Activated naive CD4-positive, alpha-beta T cell (primary cell): ENCODE measurements around the gene SSUH2.
"Not testable (repeated sequence)": the region's sequence is repeated elsewhere in the genome, so short reads cannot be mapped to it uniquely, and the experiment has no call there.

Experiments used
- DNase-seq, 4 experiments: peaks; one replicate each; lab custom pipeline; 2025; lab: John Stamatoyannopoulos, UW

SSUH2 gene

DNA sequence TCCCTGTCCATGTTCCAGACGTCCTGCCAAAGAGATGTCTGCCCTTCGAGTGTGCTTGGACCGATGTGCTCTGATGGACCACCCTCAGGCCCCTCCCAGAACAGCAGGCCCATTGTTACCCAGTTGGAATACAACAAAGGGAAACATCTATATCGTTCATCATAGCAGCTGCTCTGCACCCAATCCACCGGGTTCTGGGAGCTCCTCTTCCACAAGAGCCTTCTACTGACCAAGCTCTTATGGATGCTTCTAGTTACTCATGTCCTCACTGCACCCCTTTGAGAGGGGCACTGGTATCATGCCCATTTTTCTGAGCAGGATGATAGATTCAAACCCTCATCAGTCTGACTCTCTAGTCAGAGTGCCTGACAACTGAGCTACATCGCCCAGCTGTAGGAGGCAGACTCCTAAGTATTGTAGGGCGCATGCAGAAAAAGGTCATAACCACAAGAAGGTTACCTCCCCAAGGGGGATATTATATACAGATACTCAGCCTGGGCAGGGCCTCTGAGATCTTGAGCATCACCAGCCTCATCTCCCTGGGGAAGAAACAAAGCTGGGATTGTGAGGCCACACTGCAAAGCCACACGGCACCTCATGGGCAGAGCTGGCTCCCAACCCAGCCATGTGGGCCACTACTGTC, at the start of gene SSUH2:
SSUH2 (minus strand) TSS at position 51 of the 643 bp plus-strand sequence; CDS start at position 11, 40 bp downstream.
- no peak for DNase-seq

GRCh38 chr3:8691295-8691694, 46.7 kb upstream of the SSUH2 start:
- DNase-seq: not testable (repeated sequence)

GRCh38 chr3:8684992-8685391, 40.4 kb upstream of the SSUH2 start:
- not testable (repeated sequence) for DNase-seq

- not testable (repeated sequence) for DNase-seq
These were observed 38.4 kb upstream of the SSUH2 start for GRCh38 chr3:8682850-8683574.

- DNase-seq: not testable (repeated sequence)
These were observed 37.4 kb upstream of the SSUH2 start for GRCh38 chr3:8681881-8682538.

DNA sequence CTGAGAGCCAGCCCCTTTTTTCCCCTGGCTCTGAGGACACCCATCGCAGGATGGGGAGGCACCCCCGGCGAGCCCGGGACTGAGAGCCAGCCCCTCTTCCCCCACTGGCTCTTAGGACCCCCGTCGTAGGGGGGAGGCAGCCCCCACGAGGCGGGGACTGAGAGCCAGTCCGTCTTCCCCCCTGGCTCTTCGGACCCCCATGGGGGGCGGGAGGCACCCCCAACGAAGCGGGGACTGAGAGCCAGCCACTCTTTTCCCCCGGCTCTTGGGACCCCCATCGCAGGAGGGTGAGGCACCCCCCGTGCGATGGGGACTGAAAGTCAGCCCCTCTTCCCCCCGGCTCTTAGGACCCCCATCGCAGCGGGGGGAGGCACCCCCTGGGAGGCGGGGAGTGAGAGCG, 36.8 kb upstream of the SSUH2 start:
- DNase-seq: no peak

- DNase-seq: not testable (repeated sequence)
These were observed 35.4 kb upstream of the SSUH2 start for GRCh38 chr3:8679817-8680553.

DNA sequence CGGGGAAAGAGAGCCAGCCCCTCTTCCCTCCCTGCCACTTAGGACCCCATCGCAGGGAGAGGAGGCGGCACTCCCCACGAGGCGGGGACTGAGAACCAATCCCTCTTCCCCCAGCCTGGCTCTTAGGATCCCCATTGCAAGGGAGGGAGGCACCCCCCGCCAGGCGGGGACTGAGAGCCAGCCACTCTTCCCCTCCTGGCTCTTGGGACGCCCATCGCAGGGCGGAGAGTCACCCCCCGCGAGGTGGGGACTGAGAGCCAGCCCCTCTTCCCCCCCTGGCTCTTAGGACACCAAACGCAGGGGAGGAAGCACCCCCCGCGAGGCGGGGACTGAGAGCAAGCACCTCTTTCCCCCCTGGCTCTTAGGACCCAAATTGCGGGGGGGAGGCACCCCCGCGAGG, 34.2 kb upstream of the SSUH2 start:
- no peak for DNase-seq

DNA sequence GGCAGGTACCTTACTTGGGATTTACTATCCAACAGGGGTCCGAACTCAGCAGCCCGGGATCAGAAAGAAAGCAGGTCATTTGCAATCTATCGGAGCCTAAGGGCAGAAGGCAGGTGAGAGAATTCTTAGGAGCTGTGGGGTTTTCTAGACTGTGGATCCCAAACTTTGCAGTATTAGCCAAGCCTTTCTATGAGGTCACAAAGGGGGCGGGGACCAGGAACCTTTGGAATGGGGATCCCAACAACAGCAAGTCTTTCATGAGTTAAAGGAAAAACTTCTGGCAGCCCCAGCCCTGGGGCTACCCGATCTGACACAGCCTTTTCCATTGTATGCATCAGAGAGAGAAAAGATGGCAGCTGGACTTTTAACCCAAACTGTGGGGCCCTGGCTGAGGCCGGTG, 32.7 kb upstream of the SSUH2 start:
- DNase-seq: not testable (repeated sequence)

DNA sequence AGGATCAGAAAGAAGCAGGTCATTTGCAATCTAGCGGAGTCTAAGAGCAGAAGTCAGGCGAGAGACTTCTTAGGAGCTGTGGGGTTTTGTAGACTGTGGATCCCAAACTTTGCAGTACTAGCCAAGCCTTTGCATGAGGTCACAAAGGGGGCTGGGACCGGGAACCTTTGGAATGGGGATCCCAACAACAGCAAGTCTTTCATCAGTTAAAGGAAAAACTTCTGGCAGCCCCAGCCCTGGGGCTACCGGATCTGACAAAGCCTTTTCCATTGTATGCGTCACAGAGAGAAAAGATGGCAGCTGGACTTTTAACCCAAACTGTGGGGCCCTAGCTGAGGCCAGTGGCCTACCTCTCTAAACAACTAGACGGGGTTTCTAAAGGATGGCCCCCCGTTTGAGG, 31.0 kb upstream of the SSUH2 start:
- DNase-seq: not testable (repeated sequence)

DNA sequence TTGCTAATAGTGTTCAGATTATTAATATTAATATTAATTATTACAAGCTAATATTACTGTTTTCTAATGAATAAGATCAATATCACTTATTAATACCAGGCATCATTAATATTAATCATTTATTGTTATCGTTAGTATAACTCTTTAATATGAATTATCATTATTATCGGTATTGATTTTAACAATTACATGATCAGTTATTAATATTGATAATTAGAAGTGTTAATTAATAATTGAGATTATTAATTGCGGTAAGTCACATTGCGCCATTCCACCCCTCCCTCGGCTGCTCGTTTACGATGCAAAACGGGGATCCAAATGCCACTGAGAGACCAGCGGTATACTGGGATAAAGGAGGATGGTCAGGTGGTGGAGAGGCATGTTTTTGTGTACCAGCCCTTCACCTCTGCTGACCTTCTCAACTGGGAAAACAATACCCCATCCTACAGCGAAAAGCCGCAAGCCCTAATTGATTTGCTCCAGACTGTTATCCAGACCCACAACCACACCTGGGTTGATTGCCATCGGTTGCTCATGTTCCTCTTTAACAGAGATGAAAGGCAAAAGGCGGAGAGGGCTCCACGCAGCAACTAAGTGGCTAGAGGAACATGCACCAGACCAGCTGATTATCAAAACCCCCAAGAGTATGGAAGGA, 28.6 kb upstream of the SSUH2 start:
- no peak for DNase-seq

GRCh38 chr3:8669019-8669418, 24.4 kb upstream of the SSUH2 start:
- DNase-seq: no peak

DNA sequence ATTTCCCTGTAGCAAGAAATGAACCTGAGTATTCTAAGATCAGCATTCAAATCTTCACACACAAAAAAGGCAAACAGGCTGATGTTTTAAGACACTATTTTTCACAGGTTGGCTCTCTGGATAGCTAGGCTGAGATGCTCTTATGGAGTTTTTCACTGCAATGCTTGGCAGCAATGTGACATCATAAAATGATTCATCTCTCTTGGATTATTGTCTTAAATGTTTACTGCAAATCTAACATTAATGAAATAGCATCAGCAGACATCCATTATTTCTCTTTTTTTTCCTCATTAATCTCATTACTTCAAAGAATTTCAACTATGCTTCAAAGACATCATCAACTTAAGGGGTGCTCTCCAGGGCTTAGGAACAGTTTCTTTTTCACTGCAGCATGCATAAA, 23.6 kb upstream of the SSUH2 start:
- DNase-seq: no peak

GRCh38 chr3:8667463-8668091, 23.0 kb upstream of the SSUH2 start:
- no peak for DNase-seq

GRCh38 chr3:8665407-8665896, 20.9 kb upstream of the SSUH2 start:
- DNase-seq: no peak

- DNase-seq: peak in 1 of 4 experiments; percentile 3
These were observed 18.8 kb upstream of the SSUH2 start for GRCh38 chr3:8663177-8664061.

DNA sequence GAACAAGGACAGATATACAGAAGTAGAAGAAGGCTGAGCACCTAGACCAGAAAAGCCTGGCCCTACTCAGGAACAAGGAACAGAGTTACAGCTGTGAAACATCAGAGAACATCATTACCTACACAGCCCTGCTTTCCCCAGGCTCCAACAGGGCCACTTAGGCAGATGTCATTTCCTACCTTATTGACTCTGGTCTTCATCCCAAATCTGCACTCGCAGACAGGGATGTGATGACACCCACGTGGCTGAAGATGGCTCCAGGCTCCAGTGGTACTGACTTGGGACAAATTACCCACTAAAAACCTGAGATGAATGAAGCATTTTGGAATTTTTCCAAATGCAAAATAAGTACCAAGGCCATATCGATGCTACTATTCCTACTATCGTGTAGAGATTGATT, 18.0 kb upstream of the SSUH2 start:
- DNase-seq: no peak

DNA sequence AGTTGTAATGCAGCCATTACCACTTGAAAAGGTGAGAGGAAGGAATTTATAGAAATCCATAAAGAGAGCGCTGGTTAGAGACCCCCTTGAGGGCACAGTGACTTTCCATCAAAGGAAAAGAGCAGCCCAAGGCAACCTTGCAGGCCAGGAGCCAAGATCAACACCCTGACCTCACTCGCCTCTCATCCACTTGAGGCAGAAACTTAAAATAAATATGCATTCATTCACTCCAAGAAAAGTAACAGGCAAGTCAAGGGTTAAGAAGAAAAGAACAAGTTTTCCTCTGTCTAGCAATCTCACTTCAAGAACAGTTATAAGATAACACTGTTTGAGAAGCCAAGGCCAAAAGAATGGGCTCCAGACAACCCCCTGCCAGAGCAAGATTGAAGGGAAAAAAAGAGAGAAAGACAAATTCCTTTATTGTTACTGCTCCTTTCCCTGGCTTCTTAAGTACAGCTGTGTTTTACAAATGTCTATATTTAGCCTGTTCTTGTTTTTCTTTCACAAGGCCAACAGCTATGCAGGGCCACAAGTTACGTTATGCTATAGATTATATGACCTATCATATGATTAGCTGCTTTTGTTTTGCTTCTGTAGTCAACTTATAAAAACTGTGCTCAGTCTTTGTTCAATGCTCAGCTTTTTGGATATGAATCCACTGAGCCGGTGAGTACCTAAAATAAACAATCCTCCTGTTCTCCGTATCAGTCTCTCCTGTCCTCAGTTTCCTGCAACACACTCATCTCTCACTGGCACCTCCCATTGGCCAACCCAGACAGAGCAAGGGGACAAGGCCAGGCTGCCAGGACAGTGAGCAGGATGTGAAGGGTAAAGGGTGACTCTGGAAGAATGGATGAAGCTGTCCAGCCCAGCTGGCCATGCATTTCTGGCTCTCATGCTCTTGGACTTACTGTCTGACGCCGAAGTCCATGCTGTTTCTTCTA, 15.8 kb upstream of the SSUH2 start:
- DNase-seq: no peak

GRCh38 chr3:8659242-8659641, 14.6 kb upstream of the SSUH2 start:
- no peak for DNase-seq
